WTC11 (cell line): Measurements from ENCODE around the gene MOV10L1.

ENCODE experiments used
- AFF4 ChIP-seq: sonication (generic); formaldehyde crosslinking; IDR thresholded peaks from 2 replicates; pipeline ENCODE4 v1.8.1; 2023; ENCODE audit warnings: mild to moderate bottlenecking, missing genetic modification reagents, borderline replicate concordance
- AR ChIP-seq: fragments of 250-450 bp; sonication (Bioruptor Pico); IDR thresholded peaks from 2 replicates; pipeline ENCODE4 v1.9.0; 2021; ENCODE audit warnings: mild to moderate bottlenecking
- ATF2 ChIP-seq: sonication (generic); formaldehyde crosslinking; IDR thresholded peaks from 2 replicates; pipeline ENCODE4 v1.8.1; 2022; ENCODE audit warnings: low read depth, missing genetic modification reagents, borderline replicate concordance
- CREB1 ChIP-seq: sonication (generic); formaldehyde crosslinking; IDR thresholded peaks from 2 replicates; pipeline ENCODE4 v1.8.0; 2023; ENCODE audit warnings: mild to moderate bottlenecking, missing genetic modification reagents
- CTCF ChIP-seq: fragments of 200-600 bp; IDR thresholded peaks from 2 replicates; pipeline ENCODE4 v1.8.0; 2022; ENCODE audit warnings: antibody characterized with exemption
- E2F1 ChIP-seq: sonication (generic); formaldehyde crosslinking; IDR thresholded peaks from 2 replicates; pipeline ENCODE4 v1.8.0; 2022; ENCODE audit warnings: mild to moderate bottlenecking, missing genetic modification reagents
- E2F5 ChIP-seq: sonication (generic); formaldehyde crosslinking; IDR thresholded peaks from 2 replicates; pipeline ENCODE4 v1.8.1; 2022; ENCODE audit warnings: mild to moderate bottlenecking, moderate library complexity, missing genetic modification reagents
- HMGXB4 ChIP-seq: sonication (generic); formaldehyde crosslinking; IDR thresholded peaks from 2 replicates; pipeline ENCODE4 v1.8.1; 2023; ENCODE audit warnings: mild to moderate bottlenecking, moderate library complexity, missing genetic modification reagents
- MAX ChIP-seq: sonication (generic); formaldehyde crosslinking; IDR thresholded peaks from 2 replicates; pipeline ENCODE4 v1.8.0; 2022; ENCODE audit warnings: mild to moderate bottlenecking, missing genetic modification reagents
- MLX ChIP-seq: sonication (generic); formaldehyde crosslinking; IDR thresholded peaks from 2 replicates; pipeline ENCODE4 v1.8.1; 2023; ENCODE audit warnings: mild to moderate bottlenecking, missing genetic modification reagents, moderate library complexity
- NR2C2 ChIP-seq: sonication (generic); formaldehyde crosslinking; IDR thresholded peaks from 2 replicates; pipeline ENCODE4 v1.8.0; 2022; ENCODE audit warnings: mild to moderate bottlenecking, missing genetic modification reagents
- USF2 ChIP-seq: sonication (generic); formaldehyde crosslinking; IDR thresholded peaks from 2 replicates; pipeline ENCODE4 v1.8.1; 2023; ENCODE audit warnings: mild to moderate bottlenecking, missing genetic modification reagents, moderate library complexity
- ZNF263 ChIP-seq: sonication (generic); formaldehyde crosslinking; IDR thresholded peaks from 2 replicates; pipeline ENCODE4 v1.8.1; 2022; ENCODE audit warnings: low read depth, mild to moderate bottlenecking, moderate library complexity, missing genetic modification reagents
- ZNF317 ChIP-seq: sonication (generic); formaldehyde crosslinking; IDR thresholded peaks from 2 replicates; pipeline ENCODE4 v1.8.1; 2023; ENCODE audit warnings: low read depth, mild to moderate bottlenecking, moderate library complexity, missing genetic modification reagents, borderline replicate concordance

GRCh38 chr22:50148166-50148500, 58.3 kb downstream of the MOV10L1 start:
- TF ChIP-seq E2F1 (CRISPR knock-in tag) (no peak), E2F5 (CRISPR knock-in tag) (no peak), CTCF (no peak), ATF2 (CRISPR knock-in tag) (no peak), NR2C2 (CRISPR knock-in tag) (no peak), ZNF263 (CRISPR knock-in tag) (no peak), MLX (CRISPR knock-in tag) (no peak), AFF4 (CRISPR knock-in tag) (no peak), USF2 (CRISPR knock-in tag) (no peak), HMGXB4 (CRISPR knock-in tag) (no peak), ZNF317 (CRISPR knock-in tag) (no peak), AR (CRISPR knock-in tag) (no peak), MAX (CRISPR knock-in tag) (no peak), CREB1 (CRISPR knock-in tag) (no peak)
